Astrocyte (in vitro differentiated cells and primary cell): ENCODE measurements around the gene ZNF732. TPM values are rescaled to one million over a fixed set of nuclear protein-coding genes. Genes with fewer than 3 reads are reported as not detected.

Source experiments
- DNase-seq: peaks from one replicate; pipeline ENCODE4 v3.0.0-alpha.2; 2010; ENCODE audit warnings: low read depth
- FAIRE-seq: peaks from 2 replicates; lab custom pipeline; 2011; peaks lifted over from hg19 to GRCh38; lab: Jason Lieb, UNC
- H2AFZ ChIP-seq: 2 replicates; pipeline ENCODE4 v1.6.0; 2012; ENCODE audit warnings: low read depth, low read length, inconsistent platforms
- H3K27ac ChIP-seq: 2 replicates; pipeline ENCODE4 v1.5.1; 2011; ENCODE audit warnings: low read depth, low read length, inconsistent platforms
- H3K27me3 ChIP-seq: 2 replicates; pipeline ENCODE4 v1.6.0; 2011; ENCODE audit warnings: low read length, inconsistent platforms; ENCODE audit not compliant: insufficient read depth
- H3K36me3 ChIP-seq: 2 replicates; pipeline ENCODE4 v1.5.1; 2011; ENCODE audit warnings: low read length, inconsistent platforms; ENCODE audit not compliant: insufficient read depth
- H3K4me1 ChIP-seq: 2 replicates; pipeline ENCODE4 v1.5.1; 2011; ENCODE audit warnings: low read length, inconsistent platforms; ENCODE audit not compliant: insufficient read depth
- H3K4me2 ChIP-seq: 2 replicates; pipeline ENCODE4 v1.6.0; 2012; ENCODE audit warnings: low read length, inconsistent platforms
- H3K4me3 ChIP-seq: 2 replicates; pipeline ENCODE4 v1.5.1; 2011; ENCODE audit warnings: low read depth, mild to moderate bottlenecking, low read length, inconsistent platforms; ENCODE audit not compliant: insufficient read depth
- H3K79me2 ChIP-seq: 2 replicates; pipeline ENCODE4 v1.6.0; 2012; ENCODE audit warnings: mild to moderate bottlenecking, low read length, inconsistent platforms; ENCODE audit not compliant: insufficient read depth
- H3K9ac ChIP-seq: 2 replicates; pipeline ENCODE4 v1.6.0; 2012; ENCODE audit warnings: mild to moderate bottlenecking, low read length, inconsistent platforms
- H3K9me3 ChIP-seq: 2 replicates; pipeline ENCODE4 v1.5.1; 2012; ENCODE audit warnings: low read depth, mild to moderate bottlenecking, low read length, inconsistent platforms; ENCODE audit not compliant: insufficient read depth
- H4K20me1 ChIP-seq: 2 replicates; pipeline ENCODE4 v1.6.0; 2012; ENCODE audit warnings: low read length, inconsistent platforms; ENCODE audit not compliant: insufficient read depth
- H3K27ac Mint-ChIP-seq: one replicate; pipeline ENCODE4 v1.8.0; 2021; ENCODE audit warnings: mild to moderate bottlenecking, mixed read lengths; ENCODE audit not compliant: unreplicated experiment
- H3K27me3 Mint-ChIP-seq: one replicate; pipeline ENCODE4 v1.8.0; 2021; ENCODE audit warnings: low read depth, mixed read lengths; ENCODE audit not compliant: unreplicated experiment
- H3K36me3 Mint-ChIP-seq: one replicate; pipeline ENCODE4 v1.8.0; 2021; ENCODE audit warnings: low read depth, mixed read lengths; ENCODE audit not compliant: unreplicated experiment
- H3K4me1 Mint-ChIP-seq: one replicate; pipeline ENCODE4 v1.8.0; 2021; ENCODE audit warnings: low read depth, mixed read lengths; ENCODE audit not compliant: unreplicated experiment
- H3K4me3 Mint-ChIP-seq: one replicate; pipeline ENCODE4 v1.8.0; 2021; ENCODE audit warnings: mild to moderate bottlenecking, moderate library complexity, mixed read lengths; ENCODE audit not compliant: unreplicated experiment
- H3K9me3 Mint-ChIP-seq: one replicate; pipeline ENCODE4 v1.8.0; 2021; ENCODE audit warnings: mild to moderate bottlenecking, mixed read lengths; ENCODE audit not compliant: unreplicated experiment
- CTCF ChIP-seq: IDR thresholded peaks from 2 replicates; pipeline ENCODE4 v1.5.1; 2011; ENCODE audit warnings: low read depth, mild to moderate bottlenecking, inconsistent platforms, low read length, moderate library complexity; ENCODE audit not compliant: insufficient read depth
- EZH2 ChIP-seq: IDR thresholded peaks from 2 replicates; pipeline ENCODE4 v1.6.1; 2012; ENCODE audit warnings: mild to moderate bottlenecking, low read length, inconsistent platforms; ENCODE audit not compliant: insufficient read depth
- total RNA-seq: library from RNA; stranded (reverse); gene quantifications from 2 replicates; pipeline ENCODE4 v1.2.1, GENCODE V29; 2021

ZNF732 gene
- total RNA-seq, 1 donor from 2014 or later: 1.4 TPM

GRCh38 chr4:236028-236427, 69.2 kb downstream of the ZNF732 start:
- Histone ChIP-seq H4K20me1 (no peaks in the 10 kb centered on the region), H3K36me3 (peaks cover 3% of the 10 kb centered on the region), H3K9me3 (peaks cover 6% of the 10 kb centered on the region), H3K4me2 (no peak overlapping the region), H3K4me3 (no peak overlapping the region), H3K79me2 (peaks cover 13% of the 10 kb centered on the region), H3K9ac (no peak overlapping the region), H3K27ac (no peak overlapping the region), H3K4me1 (no peaks in the 10 kb centered on the region), H3K27me3 (no peaks in the 10 kb centered on the region), H2AFZ (no peak overlapping the region)
- H3K4me3 Mint-ChIP-seq: no peak overlapping the region
- DNase-seq: peak; percentile 1
- H3K27ac Mint-ChIP-seq: no peak overlapping the region
- TF ChIP-seq EZH2 (no peak), CTCF (no peak)
- H3K9me3 Mint-ChIP-seq: peaks cover 31% of the 10 kb centered on the region
- H3K4me1 Mint-ChIP-seq: no peaks in the 10 kb centered on the region
- no peak for FAIRE-seq
- H3K36me3 Mint-ChIP-seq: peaks cover 14% of the 10 kb centered on the region
- no peaks in the 10 kb centered on the region for H3K27me3 Mint-ChIP-seq

- H3K27ac Mint-ChIP-seq: no peak overlapping the region
- no peak overlapping the region for H3K27ac ChIP-seq
- no peak overlapping the region for H3K4me3 Mint-ChIP-seq
- H2AFZ ChIP-seq: no peak overlapping the region
- H3K27me3 Mint-ChIP-seq: no peaks in the 10 kb centered on the region
- no peaks in the 10 kb centered on the region for H3K27me3 ChIP-seq
- TF ChIP-seq EZH2 (no peak), CTCF (no peak)
- peaks cover 4% of the 10 kb centered on the region for H3K9me3 ChIP-seq
- H3K4me1 Mint-ChIP-seq: no peaks in the 10 kb centered on the region
- H3K4me2 ChIP-seq: no peak overlapping the region
- peaks cover 3% of the 10 kb centered on the region for H3K36me3 ChIP-seq
- DNase-seq (no peak), FAIRE-seq (no peak)
- no peaks in the 10 kb centered on the region for H3K4me1 ChIP-seq
- H3K36me3 Mint-ChIP-seq: peaks cover 20% of the 10 kb centered on the region
- peaks cover 13% of the 10 kb centered on the region for H3K79me2 ChIP-seq
- H3K4me3 ChIP-seq: no peak overlapping the region
- no peak overlapping the region for H3K9ac ChIP-seq
- H4K20me1 ChIP-seq: no peaks in the 10 kb centered on the region
- H3K9me3 Mint-ChIP-seq: peaks cover 35% of the 10 kb centered on the region
These were observed 71.1 kb downstream of the ZNF732 start for GRCh38 chr4:234178-234577.

- Histone ChIP-seq H4K20me1 (no peaks in the 10 kb centered on the region), H3K79me2 (peaks cover 32% of the 10 kb centered on the region), H3K4me3 (no peak overlapping the region), H3K27me3 (no peaks in the 10 kb centered on the region), H3K4me1 (no peaks in the 10 kb centered on the region), H3K9me3 (peaks cover 5% of the 10 kb centered on the region), H3K4me2 (no peak overlapping the region), H3K27ac (no peak overlapping the region), H3K36me3 (no peaks in the 10 kb centered on the region), H3K9ac (no peak overlapping the region), H2AFZ (no peak overlapping the region)
- Mint-ChIP-seq H3K27me3 (no peaks in the 10 kb centered on the region), H3K4me3 (no peak overlapping the region), H3K9me3 (peaks cover 26% of the 10 kb centered on the region), H3K36me3 (peaks cover 31% of the 10 kb centered on the region), H3K27ac (no peak overlapping the region), H3K4me1 (no peaks in the 10 kb centered on the region)
- TF ChIP-seq CTCF: no peak
- TF ChIP-seq EZH2: no peak
- DNase-seq: no peak
- FAIRE-seq: no peak
These were observed 81.3 kb downstream of the ZNF732 start for GRCh38 chr4:223913-224497.
